ENCODE measurements around the gene CUL4A. TPM values are rescaled to one million over a fixed set of nuclear protein-coding genes. Genes with fewer than 3 reads are reported as not detected.

Gene CUL4A
- total RNA-seq, 1 donor from 2014 or later: 101 TPM

DNA sequence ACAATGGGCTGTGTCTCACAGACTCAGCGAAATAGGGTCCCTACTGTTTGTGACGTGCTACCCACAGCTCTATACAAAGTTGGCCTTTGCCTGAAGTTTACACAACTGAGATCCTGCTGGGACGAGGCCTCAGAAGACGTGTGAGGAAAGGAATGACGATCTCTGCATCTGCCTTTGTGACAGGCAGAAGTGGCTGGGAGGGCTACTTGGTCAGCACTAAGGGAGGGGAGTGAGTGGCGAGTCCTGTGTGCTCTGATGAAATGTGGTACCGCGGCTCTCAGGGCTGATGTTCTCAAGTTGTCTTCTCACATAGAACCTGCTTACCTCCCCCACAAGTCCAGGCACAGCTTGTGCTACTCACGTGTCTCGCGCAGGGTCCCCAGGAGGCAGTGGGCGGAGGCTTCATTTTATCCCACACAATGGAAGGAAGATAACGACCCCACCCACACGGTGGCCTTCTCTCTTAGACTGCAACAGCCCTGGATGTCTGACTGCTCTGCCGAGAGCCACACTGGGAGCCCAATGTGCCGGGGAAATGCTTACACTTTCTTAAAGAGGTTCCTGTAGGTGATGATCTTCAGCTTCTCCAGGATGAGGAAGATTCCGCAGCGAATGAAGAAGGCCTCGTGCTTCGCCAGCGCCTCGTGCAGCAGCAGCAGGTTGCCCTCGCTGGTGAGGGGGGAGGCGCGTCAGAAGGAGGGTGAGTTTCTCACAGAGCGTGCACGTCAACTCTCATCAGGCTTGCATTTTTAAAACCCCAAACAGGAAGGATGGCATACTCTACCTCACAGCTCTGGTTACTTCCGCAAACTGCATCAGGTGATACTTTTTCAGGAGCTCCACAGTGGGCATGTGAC lies 29.8 kb upstream of the CUL4A start:
- intact Hi-C loops (cut with micrococcal nuclease): no loop called here

GRCh38 chr13:113182046-113182445 lies 27.4 kb upstream of the CUL4A start:
- intact Hi-C loops (cut with micrococcal nuclease): no loop called here

- intact Hi-C loops (cut with micrococcal nuclease): no loop called here
Observed at GRCh38 chr13:113183450-113184129, 25.8 kb upstream of the CUL4A start.

GRCh38 chr13:113184568-113185440 lies 24.6 kb upstream of the CUL4A start:
- intact Hi-C loops (cut with micrococcal nuclease): no loop called here

DNA sequence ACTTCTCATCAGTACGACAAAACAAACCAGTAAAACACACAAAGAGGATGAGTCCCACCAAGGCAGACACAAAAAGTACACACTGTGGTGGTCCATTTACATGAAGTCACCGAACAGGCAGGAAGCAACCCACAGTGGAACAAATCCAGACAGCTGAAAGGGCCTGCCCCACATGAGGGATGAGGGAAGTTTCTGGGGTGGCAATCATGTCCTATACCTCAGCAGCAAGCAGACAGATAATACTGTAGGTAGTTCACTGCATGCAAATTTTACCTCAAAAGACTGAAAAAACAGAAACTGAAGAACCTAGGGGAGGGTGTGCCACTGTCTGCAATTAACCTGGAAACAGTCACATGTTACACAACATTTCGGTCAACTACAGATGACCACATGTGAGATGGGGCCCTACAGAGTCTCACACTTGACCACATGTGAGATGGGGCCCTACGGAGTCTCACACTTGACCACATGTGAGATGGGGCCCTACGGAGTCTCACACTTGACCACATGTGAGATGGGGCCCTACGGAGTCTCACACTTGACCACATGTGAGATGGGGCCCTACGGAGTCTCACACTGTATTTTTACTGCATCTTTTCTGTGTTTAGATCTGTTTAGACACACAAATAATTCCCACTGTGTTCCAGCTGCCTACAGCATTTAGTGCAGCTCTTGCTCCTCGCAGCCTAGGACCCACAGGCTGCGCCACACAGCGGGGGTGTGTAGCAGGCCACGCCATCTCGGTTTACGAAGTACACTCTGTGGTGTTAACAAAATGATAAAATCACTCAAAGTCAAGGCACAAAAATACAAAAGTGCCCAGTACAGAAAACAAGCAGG lies 23.1 kb upstream of the CUL4A start:
- intact Hi-C loops (cut with micrococcal nuclease): loop anchor here (1.0 kb wide), 1 partner anchor 10 kb away; no protein-coding TSS in a partner anchor

- intact Hi-C loops (cut with micrococcal nuclease): no loop called here
Observed at GRCh38 chr13:113187263-113187669, 22.1 kb upstream of the CUL4A start.

DNA sequence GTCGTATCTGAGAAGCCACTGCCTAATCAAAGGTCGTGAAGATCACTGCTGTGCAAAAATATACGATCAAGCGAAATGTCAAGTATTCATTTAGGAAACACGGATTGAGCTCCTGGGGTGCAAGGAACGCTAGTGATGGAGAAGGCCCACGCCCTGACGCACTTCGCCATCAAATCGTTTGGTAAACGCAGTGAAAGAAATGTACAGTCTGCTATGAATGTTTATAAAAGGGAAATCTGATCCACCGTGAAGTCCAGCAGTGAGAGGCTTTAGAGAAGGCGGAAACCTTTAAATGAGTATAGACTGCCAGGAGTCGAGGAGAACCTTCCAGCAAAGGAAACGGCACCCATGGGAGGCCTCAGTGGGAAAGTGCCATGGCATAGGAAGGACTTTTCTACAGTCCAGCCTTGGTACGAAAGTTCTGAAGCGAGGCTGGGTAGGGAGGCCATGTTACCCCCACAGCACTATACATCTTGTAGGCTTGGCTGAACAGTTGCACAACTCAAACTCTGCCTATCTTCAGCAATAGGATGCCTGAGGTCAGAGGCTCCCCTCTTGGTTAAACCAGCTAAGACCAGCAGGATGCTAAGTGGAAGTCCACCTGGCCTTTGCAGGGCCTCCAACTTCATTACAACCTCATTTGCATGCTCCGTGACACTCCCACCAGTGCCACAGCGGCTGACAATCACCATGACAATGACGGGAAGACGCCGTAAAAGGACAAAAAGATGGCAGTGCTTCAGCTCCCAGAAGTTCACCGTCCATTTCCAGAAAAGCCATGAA lies 21.3 kb upstream of the CUL4A start:
- intact Hi-C loops (cut with micrococcal nuclease): no loop called here

GRCh38 chr13:113190181-113190580 lies 19.2 kb upstream of the CUL4A start:
- intact Hi-C loops (cut with micrococcal nuclease): no loop called here

- intact Hi-C loops (cut with micrococcal nuclease): no loop called here
Observed at GRCh38 chr13:113192279-113192678, 17.1 kb upstream of the CUL4A start.

DNA sequence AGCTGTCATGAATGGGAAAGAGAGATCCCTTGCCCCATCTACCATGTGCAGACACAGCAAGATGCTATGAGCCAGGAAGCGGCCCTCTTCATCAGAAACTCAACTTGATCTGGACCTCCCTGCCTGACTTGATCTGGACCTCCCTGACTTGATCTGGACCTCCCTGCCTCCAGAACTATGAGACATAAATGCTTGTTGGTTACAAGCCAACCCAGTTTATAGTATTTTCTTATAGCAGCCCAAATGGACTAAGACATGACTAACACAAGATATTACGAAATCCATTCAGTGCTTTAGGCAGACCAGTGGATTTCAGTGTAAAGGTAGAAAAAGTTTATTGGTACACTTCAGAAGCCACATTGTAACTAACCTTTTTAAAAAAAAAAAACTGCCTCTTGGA lies 16.5 kb upstream of the CUL4A start:
- intact Hi-C loops (cut with micrococcal nuclease): no loop called here

GRCh38 chr13:113195360-113195759 lies 14.1 kb upstream of the CUL4A start:
- intact Hi-C loops (cut with micrococcal nuclease): no loop called here

- intact Hi-C loops (cut with micrococcal nuclease): no loop called here
Observed at GRCh38 chr13:113196970-113197737, 12.3 kb upstream of the CUL4A start.

GRCh38 chr13:113201815-113202214 lies 7.6 kb upstream of the CUL4A start:
- intact Hi-C loops (cut with micrococcal nuclease): loop anchor here (10.0 kb wide), 1 partner anchor 617 kb away; the partner anchor contains the start of gene TUBGCP3

DNA sequence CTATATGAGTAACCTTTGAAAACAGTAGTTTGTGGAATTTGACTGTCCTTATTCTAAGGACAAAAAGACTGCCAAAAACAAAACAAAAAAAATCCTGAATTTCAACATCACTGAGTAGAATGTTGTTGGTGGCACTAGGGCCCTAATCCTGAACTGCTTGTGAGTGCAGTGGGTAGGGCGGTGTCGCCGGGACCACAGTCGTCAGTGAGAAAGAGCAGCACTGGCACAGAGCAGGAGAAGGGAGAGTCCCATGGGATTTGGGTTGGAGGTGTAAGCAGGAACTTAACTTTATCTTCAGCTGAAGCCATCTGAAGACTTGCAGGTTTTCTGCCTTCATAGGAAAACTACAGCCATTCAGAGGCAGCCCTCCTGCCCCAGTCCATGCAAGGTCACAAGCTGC lies 6.5 kb upstream of the CUL4A start:
- intact Hi-C loops (cut with micrococcal nuclease): loop anchor here (10.0 kb wide), 1 partner anchor 618 kb away; the partner anchor contains the start of gene TUBGCP3

DNA sequence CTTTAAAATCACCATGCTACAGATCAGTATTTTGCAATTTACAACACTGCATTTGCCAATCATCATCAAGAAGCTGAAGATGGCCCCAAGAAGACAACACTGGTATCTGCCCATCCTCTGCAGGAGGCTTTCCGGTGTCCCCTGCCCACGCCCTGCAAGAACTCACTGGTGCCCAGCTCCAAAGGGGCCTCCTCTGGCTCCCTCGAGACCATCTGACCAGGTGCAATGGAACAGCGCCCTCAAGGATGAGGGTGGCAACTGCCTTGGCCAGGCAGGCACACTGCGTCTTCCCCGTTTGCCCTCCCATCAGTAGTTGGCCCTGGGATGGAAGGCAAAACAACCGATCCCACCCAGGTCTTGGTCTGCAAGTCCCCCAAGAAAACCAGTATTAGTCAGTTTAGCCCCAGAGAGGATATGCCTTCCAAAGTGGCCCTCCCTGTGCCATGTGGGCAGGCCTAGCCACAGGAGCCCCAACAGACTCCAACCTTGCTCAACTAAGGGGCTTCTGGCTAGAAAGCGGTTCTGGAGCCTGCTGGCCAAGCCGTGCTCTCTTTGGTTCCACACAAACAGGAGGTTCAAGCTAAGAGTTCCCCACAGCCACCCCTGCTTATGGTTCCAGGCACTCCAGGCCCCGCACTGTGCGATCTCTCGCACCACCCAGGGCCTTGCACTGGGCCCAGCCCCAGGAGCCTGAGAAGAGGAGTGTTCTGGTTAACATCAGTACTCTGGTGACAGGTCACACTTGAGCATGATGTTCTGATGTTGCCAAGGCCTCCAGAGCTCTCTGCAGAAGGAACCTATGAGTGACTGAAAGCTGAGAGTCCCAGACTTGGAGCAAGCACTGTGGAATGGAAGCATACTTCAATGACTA lies 5.7 kb upstream of the CUL4A start:
- intact Hi-C loops (cut with micrococcal nuclease): loop anchor here (10.0 kb wide), 1 partner anchor 619 kb away; the partner anchor contains the start of gene TUBGCP3

DNA sequence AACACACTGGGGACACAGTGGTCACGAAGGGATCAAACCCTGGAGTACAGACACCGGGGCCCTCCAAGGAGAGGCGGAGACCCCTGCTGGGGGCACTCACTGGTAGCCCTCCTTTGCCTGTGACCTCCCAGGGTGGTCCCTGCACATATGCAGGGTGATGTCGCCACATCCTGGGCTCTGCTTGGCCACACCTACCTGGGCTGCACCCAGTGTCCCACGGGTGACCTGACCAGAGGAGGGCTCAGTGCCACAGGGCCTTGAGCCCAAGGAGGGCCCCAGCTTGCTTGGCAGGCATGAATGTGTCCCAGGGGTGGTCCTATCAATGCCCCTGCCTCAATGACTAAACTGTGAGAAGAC lies 5.1 kb upstream of the CUL4A start:
- intact Hi-C loops (cut with micrococcal nuclease): loop anchor here (10.0 kb wide), 1 partner anchor 620 kb away; the partner anchor contains the start of gene TUBGCP3

DNA sequence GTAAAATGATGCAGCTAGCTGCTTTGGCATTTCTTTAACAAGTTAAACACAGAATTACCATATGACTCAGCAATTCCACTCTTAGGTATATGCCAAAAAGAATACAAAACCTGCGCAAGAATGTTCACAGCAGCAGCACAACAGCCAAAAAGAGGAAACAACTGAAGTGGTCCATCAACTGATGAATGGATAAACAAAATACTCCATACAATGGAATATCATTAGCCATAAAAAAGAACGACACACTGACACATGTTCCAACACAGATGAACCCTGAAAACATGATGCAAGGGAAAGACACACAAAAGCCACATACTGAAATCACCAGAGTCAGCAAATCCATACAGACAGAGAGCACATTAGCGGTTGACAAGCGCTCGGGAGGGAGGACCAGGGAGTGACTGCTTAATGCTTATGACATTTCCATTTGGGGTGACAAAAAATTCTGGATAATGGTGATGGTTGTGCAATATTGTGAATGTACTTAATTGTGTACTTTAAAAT lies 3.9 kb upstream of the CUL4A start:
- intact Hi-C loops (cut with micrococcal nuclease): loop anchor here (10.0 kb wide), 1 partner anchor 621 kb away; the partner anchor contains the start of gene TUBGCP3

- intact Hi-C loops (cut with micrococcal nuclease): loop anchor here (10.0 kb wide), 1 partner anchor 623 kb away; the partner anchor contains the start of gene TUBGCP3
Observed at GRCh38 chr13:113207460-113207859, 2.0 kb upstream of the CUL4A start.

Measured in T-helper 1 cell treated with Interleukin-12 subunit alpha and Interleukin-12 subunit beta and Interleukin-4 antibody, amounts not matched to agents 30 ng/mL and 1 ng/mL, for 36 hours (primary cell).